ENCODE data around the gene PRKCH. TPM values are rescaled to one million over a fixed set of nuclear protein-coding genes. Genes with fewer than 3 reads are reported as not detected.

Gene PRKCH
- total and polyA plus RNA-seq, 9 of the 15 experiments (the other 6 are each of a cell fraction or from before 2014, with no cell fraction given) = 0.61 to 4.4 (median 4.0) TPM

- Histone ChIP-seq H3K27me3 (ENCODE audit: control insufficient read depth in 2 of 2, insufficient read depth in 2 of 2, low read length in 2 of 2) (no peaks in the 10 kb centered on the region), H2AFZ (ENCODE audit: low read depth, low read length) (no peak overlapping the region), H3K9me3 (replicated peaks; ENCODE audit: control insufficient read depth, insufficient read depth, low read depth, low read length) (no peaks in the 10 kb centered on the region), H4K20me1 (replicated peaks; ENCODE audit: control insufficient read depth, insufficient read depth, low read length) (no peaks in the 10 kb centered on the region), H3K9ac (ENCODE audit: insufficient read depth in 1 of 2, low read depth in 2 of 2, low read length in 2 of 2) (no peak overlapping the region), H3K79me2 (ENCODE audit: control insufficient read depth, insufficient read depth, low read length) (no peaks in the 10 kb centered on the region), H3K4me2 (ENCODE audit: insufficient read depth, low read length) (no peak overlapping the region), H3K36me3 (ENCODE audit: control insufficient read depth, insufficient read depth, low read length) (no peaks in the 10 kb centered on the region), H3K9me1 (ENCODE audit: control insufficient read depth, insufficient read depth, low read length) (no peaks in the 10 kb centered on the region), H3K4me1 (replicated peaks in 1 of 2; ENCODE audit: control insufficient read depth in 2 of 2, insufficient read depth in 2 of 2, low read length in 2 of 2) (no peaks in the 10 kb centered on the region), H3K27ac (ENCODE audit: extremely low read depth, low read depth, low read length) (no peak overlapping the region), H3K4me3 (no peak overlapping the region)
- WGBS (ENCODE audit: insufficient coverage, low coverage, missing lambda C conversion rate) = 50% methylated on average over 1 of the region's 3 CpGs
- TF ChIP-seq NFIC (IDR thresholded peaks at IDR 0.05) (peak; percentile 31), CREB1 (IDR thresholded peaks at IDR 0.05) (no peak), CREB1 (CRISPR knock-in tag; IDR thresholded peaks at IDR 0.05) (no peak), ASH1L (IDR thresholded peaks at IDR 0.05; ENCODE audit: borderline replicate concordance, low read depth, partially characterized antibody) (no peak), FOXJ2 (tag; IDR thresholded peaks at IDR 0.05) (no peak), CBX5 (IDR thresholded peaks at IDR 0.05; ENCODE audit: borderline replicate concordance, low read depth) (no peak), ZFP1 (CRISPR knock-in tag; IDR thresholded peaks at IDR 0.05) (no peak)
- DNase-seq (ENCODE audit: extremely low read depth in 1 of 4, low spot score in 3 of 4) (no peak), FAIRE-seq (no peak), ATAC-seq (no peak)
- CTCF ChIA-PET (ENCODE audit: low intra/inter-chr PET ratio) = no interaction called here
- in situ Hi-C loops (cut with MboI) = loop anchor here (25.0 kb wide), 1 partner anchor 813 kb away; no protein-coding TSS in a partner anchor
- BruUV-seq (replicated peaks) = no TSS peak
- intact Hi-C loops (cut with micrococcal nuclease) = loop anchor here (10.0 kb wide), 1 partner anchor 536 kb away; no protein-coding TSS in a partner anchor
- POLR2A ChIA-PET = no interaction called here
Observed at GRCh38 chr14:61298824-61299223, 22.6 kb upstream of the PRKCH start.

DNA sequence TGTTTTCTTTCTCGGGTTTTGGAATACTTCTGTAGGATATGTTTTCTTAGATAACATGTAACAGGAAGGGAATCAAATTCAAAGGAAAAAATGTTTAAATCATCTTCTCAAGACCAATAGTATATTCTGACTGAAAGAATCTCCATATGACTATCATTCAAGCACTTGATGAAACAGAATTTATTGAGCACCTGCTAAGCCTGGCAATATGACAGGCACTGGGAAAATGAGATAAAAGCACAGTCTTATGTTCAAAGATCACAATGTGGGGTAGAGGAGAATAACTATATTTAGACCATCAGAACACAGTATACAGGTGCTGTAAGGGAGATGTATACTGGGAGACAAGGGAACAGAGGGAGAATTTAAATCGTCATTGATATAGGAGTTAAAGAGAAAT lies 21.2 kb upstream of the PRKCH start:
- ChIA-PET CTCF (ENCODE audit: low intra/inter-chr PET ratio) (no interaction called here), POLR2A (no interaction called here)
- FAIRE-seq = no peak
- no peaks in the 10 kb centered on the region for H3K79me2 ChIP-seq (ENCODE audit: control insufficient read depth, insufficient read depth, low read length)
- H3K4me2 ChIP-seq (ENCODE audit: insufficient read depth, low read length) = no peak overlapping the region
- H3K27ac ChIP-seq (ENCODE audit: extremely low read depth, low read depth, low read length) = no peak overlapping the region
- no peaks in the 10 kb centered on the region for H4K20me1 ChIP-seq (replicated peaks; ENCODE audit: control insufficient read depth, insufficient read depth, low read length)
- H3K9ac ChIP-seq (ENCODE audit: insufficient read depth in 1 of 2, low read depth in 2 of 2, low read length in 2 of 2) = no peak overlapping the region
- BruUV-seq (replicated peaks) = no TSS peak
- H3K27me3 ChIP-seq (ENCODE audit: control insufficient read depth in 2 of 2, insufficient read depth in 2 of 2, low read length in 2 of 2) = no peaks in the 10 kb centered on the region
- H3K4me3 ChIP-seq = no peak overlapping the region
- ATAC-seq = no peak
- WGBS (ENCODE audit: insufficient coverage, low coverage, missing lambda C conversion rate) = 0% methylated on average over 2 of the region's 2 CpGs
- no peak for DNase-seq (ENCODE audit: extremely low read depth in 1 of 4, low spot score in 3 of 4)
- intact Hi-C loops (cut with micrococcal nuclease) (no loop called here), in situ Hi-C loops (cut with MboI) (no loop called here)
- no peak overlapping the region for H2AFZ ChIP-seq (ENCODE audit: low read depth, low read length)
- no peaks in the 10 kb centered on the region for H3K36me3 ChIP-seq (ENCODE audit: control insufficient read depth, insufficient read depth, low read length)
- no peaks in the 10 kb centered on the region for H3K4me1 ChIP-seq (replicated peaks in 1 of 2; ENCODE audit: control insufficient read depth in 2 of 2, insufficient read depth in 2 of 2, low read length in 2 of 2)
- no peaks in the 10 kb centered on the region for H3K9me1 ChIP-seq (ENCODE audit: control insufficient read depth, insufficient read depth, low read length)
- no peaks in the 10 kb centered on the region for H3K9me3 ChIP-seq (replicated peaks; ENCODE audit: control insufficient read depth, insufficient read depth, low read depth, low read length)
- TF ChIP-seq, protein P1, sequence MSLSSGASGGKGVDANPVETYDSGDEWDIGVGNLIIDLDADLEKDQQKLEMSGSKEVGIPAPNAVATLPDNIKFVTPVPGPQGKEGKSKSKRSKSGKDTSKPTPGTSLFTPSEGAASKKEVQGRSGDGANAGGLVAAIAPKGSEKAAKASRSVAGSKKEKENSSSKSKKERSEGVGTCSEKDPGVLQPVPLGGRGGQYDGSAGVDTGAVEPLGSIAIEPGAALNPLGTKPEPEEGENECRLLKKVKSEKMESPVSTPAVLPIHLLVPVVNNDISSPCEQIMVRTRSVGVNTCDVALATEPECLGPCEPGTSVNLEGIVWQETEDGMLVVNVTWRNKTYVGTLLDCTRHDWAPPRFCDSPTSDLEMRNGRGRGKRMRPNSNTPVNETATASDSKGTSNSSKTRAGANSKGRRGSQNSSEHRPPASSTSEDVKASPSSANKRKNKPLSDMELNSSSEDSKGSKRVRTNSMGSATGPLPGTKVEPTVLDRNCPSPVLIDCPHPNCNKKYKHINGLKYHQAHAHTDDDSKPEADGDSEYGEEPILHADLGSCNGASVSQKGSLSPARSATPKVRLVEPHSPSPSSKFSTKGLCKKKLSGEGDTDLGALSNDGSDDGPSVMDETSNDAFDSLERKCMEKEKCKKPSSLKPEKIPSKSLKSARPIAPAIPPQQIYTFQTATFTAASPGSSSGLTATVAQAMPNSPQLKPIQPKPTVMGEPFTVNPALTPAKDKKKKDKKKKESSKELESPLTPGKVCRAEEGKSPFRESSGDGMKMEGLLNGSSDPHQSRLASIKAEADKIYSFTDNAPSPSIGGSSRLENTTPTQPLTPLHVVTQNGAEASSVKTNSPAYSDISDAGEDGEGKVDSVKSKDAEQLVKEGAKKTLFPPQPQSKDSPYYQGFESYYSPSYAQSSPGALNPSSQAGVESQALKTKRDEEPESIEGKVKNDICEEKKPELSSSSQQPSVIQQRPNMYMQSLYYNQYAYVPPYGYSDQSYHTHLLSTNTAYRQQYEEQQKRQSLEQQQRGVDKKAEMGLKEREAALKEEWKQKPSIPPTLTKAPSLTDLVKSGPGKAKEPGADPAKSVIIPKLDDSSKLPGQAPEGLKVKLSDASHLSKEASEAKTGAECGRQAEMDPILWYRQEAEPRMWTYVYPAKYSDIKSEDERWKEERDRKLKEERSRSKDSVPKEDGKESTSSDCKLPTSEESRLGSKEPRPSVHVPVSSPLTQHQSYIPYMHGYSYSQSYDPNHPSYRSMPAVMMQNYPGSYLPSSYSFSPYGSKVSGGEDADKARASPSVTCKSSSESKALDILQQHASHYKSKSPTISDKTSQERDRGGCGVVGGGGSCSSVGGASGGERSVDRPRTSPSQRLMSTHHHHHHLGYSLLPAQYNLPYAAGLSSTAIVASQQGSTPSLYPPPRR (CRISPR knock-in tag; IDR thresholded peaks at IDR 0.05; ENCODE audit: borderline replicate concordance) = no peak
- TF ChIP-seq, protein P2, sequence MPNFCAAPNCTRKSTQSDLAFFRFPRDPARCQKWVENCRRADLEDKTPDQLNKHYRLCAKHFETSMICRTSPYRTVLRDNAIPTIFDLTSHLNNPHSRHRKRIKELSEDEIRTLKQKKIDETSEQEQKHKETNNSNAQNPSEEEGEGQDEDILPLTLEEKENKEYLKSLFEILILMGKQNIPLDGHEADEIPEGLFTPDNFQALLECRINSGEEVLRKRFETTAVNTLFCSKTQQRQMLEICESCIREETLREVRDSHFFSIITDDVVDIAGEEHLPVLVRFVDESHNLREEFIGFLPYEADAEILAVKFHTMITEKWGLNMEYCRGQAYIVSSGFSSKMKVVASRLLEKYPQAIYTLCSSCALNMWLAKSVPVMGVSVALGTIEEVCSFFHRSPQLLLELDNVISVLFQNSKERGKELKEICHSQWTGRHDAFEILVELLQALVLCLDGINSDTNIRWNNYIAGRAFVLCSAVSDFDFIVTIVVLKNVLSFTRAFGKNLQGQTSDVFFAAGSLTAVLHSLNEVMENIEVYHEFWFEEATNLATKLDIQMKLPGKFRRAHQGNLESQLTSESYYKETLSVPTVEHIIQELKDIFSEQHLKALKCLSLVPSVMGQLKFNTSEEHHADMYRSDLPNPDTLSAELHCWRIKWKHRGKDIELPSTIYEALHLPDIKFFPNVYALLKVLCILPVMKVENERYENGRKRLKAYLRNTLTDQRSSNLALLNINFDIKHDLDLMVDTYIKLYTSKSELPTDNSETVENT (CRISPR knock-in tag; IDR thresholded peaks at IDR 0.05) = no peak
- TF ChIP-seq EHMT2 (IDR thresholded peaks at IDR 0.05) (no peak), CREB1 (IDR thresholded peaks at IDR 0.05) (no peak), CREB1 (CRISPR knock-in tag; IDR thresholded peaks at IDR 0.05) (no peak)
